Ovary (tissue), 3 donors: ENCODE data around the gene CPPED1.

ENCODE experiments used
- CTCF ChIP-seq, 3 donors: fragments of 450-650 bp in 2 of 3; fragments of 200-600 bp in 1 of 3; IDR thresholded peaks; one replicate each; pipeline versions ENCODE4 v1.5.1 to v1.8.0; 2016 to 2022; ENCODE audit warnings: antibody characterized with exemption in 3 of 3, mild to moderate bottlenecking in 1 of 3
- POLR2A ChIP-seq: fragments of 450-650 bp; IDR thresholded peaks from one replicate; pipeline ENCODE4 v1.6.1; 2017; ENCODE audit warnings: antibody characterized with exemption, mild to moderate bottlenecking, moderate library complexity
- donor health status: DM: no; HTN: no; CAD: no.

- no peak for TF ChIP-seq POLR2A
- TF ChIP-seq CTCF (IDR thresholded peaks at IDR 0.05) = no peak
Measured at GRCh38 chr16:12674524-12674923, 129.2 kb downstream of the CPPED1 start.
